Right atrium auricular region (tissue), 2 donors: ENCODE results near the gene RHBDF1. TPM values are rescaled to one million over a fixed set of nuclear protein-coding genes. Genes with fewer than 3 reads are reported as not detected.

Experiments used
- DNase-seq: peaks from one replicate; pipeline ENCODE4 v3.0.0-alpha.2; 2019; ENCODE audit warnings: low spot score
- H3K27ac ChIP-seq, 2 donors: fragments of 200-600 bp; sonication (generic); 1 replicate in 1 of 2; 2 replicates in 1 of 2; pipeline ENCODE4 v1.5.1; 2016 to 2019
- H3K27me3 ChIP-seq, 2 donors: fragments of 200-600 bp; sonication (generic); one replicate each; pipeline versions ENCODE4 v1.5.1 to v1.6.0; 2017 to 2019
- H3K36me3 ChIP-seq: fragments of 200-600 bp; sonication (generic); one replicate; pipeline ENCODE4 v1.5.1; 2016
- H3K4me1 ChIP-seq, 2 donors: fragments of 200-600 bp; sonication (generic); one replicate each; pipeline versions ENCODE4 v1.5.1 to v1.6.0; 2017 to 2019
- H3K4me3 ChIP-seq, 2 donors: fragments of 200-600 bp; sonication (generic); 1 replicate in 1 of 2; 2 replicates in 1 of 2; pipeline ENCODE4 v1.5.1; 2017 to 2019; ENCODE audit warnings: mild to moderate bottlenecking in 1 of 2, moderate library complexity in 1 of 2
- H3K9me3 ChIP-seq, 2 donors: fragments of 200-600 bp; sonication (generic); one replicate each; pipeline ENCODE4 v1.5.1; 2019
- total RNA-seq, 2 donors: library from RNA; depleted of rRNA; stranded (reverse); fragments of >200 nt; gene quantifications; one replicate each; pipeline ENCODE4 v1.1.0, GENCODE V29; 2016
- TF ChIP-seq, protein P1 (sequence below), 2 donors: fragments of 200-600 bp; sonication (generic); IDR thresholded peaks; one replicate each; pipeline ENCODE4 v1.5.1; 2019; ENCODE audit warnings: antibody characterized with exemption in 2 of 2

RHBDF1 gene
- total RNA-seq, 2 donors from 2014 or later, result 12.0 to 25.4 TPM

DNA sequence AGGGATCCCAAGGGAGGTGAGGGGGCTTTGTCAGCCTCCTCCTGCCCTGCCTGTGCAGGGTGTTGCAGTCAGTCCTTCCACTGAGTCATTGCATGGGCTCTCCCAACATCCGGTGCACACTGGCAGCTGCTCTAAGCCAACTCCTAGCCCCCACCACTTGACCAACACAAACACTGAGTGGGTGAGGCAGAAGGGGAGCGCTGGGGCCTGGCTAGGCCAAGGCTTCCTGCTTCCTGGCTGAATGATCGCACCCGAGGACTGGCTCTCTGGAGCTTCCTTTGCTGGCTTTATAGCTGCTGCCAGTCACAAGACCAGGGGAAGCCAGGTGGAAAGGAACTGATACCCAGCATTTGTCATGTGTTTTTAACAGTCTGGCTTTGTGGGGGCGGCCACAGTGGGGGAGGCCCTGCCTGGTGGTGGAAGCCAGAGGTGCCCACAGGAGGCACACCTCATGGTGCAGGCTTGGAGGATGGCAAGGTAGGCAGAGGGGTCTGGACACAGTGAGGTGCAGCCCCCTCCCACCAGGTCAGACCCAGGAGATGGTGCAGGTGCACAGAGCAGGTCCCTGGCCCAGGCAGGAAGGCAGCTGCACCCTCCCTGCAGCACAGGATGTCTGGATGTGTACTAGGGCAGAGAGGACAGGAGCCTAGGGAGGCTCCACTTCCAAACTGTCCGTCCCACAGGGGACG, 12.4 kb upstream of the RHBDF1 start:
- TF ChIP-seq, protein P1, sequence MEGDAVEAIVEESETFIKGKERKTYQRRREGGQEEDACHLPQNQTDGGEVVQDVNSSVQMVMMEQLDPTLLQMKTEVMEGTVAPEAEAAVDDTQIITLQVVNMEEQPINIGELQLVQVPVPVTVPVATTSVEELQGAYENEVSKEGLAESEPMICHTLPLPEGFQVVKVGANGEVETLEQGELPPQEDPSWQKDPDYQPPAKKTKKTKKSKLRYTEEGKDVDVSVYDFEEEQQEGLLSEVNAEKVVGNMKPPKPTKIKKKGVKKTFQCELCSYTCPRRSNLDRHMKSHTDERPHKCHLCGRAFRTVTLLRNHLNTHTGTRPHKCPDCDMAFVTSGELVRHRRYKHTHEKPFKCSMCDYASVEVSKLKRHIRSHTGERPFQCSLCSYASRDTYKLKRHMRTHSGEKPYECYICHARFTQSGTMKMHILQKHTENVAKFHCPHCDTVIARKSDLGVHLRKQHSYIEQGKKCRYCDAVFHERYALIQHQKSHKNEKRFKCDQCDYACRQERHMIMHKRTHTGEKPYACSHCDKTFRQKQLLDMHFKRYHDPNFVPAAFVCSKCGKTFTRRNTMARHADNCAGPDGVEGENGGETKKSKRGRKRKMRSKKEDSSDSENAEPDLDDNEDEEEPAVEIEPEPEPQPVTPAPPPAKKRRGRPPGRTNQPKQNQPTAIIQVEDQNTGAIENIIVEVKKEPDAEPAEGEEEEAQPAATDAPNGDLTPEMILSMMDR (IDR thresholded peaks at IDR 0.05), result no peak
- no peaks in the 10 kb centered on the region for H3K9me3 ChIP-seq
- H3K36me3 ChIP-seq, result peaks cover 51% of the 10 kb centered on the region
- peak; percentile 90 for DNase-seq
- H3K4me1 ChIP-seq, result peaks cover 0 to 38% of the 10 kb centered on the region in 2 donors
- H3K4me3 ChIP-seq, result no peak overlapping the region
- H3K27ac ChIP-seq, result peak overlapping the region; percentile 56 to 76
- H3K27me3 ChIP-seq, result no peaks in the 10 kb centered on the region

DNA sequence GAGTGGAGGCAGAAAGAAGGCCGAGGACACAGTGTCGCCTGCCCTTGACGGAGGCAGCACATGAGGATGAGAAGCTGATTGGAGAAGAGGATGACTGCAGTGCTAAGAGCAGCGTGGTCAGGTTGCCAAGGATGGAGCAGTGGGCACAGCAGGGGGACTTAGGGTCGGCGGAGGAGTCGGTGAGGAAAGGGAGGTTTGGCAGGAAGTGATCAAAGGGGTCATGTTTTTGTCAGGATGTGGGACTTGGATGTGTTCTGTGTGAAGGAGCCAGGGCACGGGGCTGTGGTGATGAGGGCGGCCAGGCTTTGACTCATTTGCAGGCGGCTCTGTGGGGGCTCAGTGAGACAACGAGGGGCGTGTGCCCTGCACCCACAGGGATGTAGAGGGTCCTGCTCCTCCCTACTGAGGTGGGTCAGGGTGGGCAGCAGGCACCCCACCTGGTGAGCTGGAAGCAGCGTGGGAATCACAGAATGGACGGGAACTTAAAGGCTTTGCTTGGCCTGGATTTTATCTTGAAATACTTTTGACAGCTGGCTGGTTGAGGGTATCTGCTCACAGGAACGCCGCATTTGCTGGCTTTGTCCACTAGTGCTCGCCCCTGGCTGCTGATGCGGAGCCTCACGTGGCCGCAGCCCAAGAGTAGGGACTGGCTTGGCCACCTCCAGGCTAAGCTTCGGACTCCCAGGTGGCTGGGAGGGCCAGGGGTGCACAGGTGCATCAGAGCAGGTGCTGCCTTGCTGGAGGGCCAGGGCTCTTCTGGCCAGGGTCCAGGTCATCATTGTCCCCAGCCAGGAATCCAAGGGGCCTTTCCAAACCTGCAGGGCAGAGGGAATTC, 11.6 kb upstream of the RHBDF1 start:
- peaks cover 0 to 47% of the 10 kb centered on the region in 2 donors for H3K4me1 ChIP-seq
- no peak for DNase-seq

DNA sequence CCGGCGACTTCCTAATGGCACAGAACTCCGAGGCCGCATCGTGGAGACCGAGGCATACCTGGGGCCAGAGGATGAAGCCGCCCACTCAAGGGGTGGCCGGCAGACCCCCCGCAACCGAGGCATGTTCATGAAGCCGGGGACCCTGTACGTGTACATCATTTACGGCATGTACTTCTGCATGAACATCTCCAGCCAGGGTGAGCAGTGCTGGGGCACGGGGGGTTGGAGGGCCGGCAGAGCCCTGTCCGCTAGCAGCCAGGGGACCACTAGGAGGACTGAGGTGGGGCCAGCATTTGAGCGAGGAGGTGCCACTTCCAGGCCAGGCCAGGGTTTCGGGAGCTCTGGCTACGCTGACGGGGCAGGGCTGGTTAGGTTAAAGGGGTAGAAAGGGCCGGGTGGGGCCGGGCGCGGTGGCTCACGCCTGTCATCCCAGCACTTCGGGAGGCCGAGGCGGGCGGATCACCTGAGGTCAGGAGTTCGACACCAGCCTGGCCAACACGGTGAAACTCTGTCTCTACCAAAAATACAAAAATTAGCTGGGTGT, 10.7 kb upstream of the RHBDF1 start:
- no peaks in the 10 kb centered on the region for H3K27me3 ChIP-seq
- H3K4me3 ChIP-seq, result no peak overlapping the region
- H3K36me3 ChIP-seq, result peaks cover 39% of the 10 kb centered on the region
- no peaks in the 10 kb centered on the region for H3K9me3 ChIP-seq
- peak overlapping the region in 1 of 2 donors; percentile 76 for H3K27ac ChIP-seq
- DNase-seq, result no peak
- TF ChIP-seq, protein P1 (IDR thresholded peaks at IDR 0.05), result no peak
- H3K4me1 ChIP-seq, result peaks cover 0 to 53% of the 10 kb centered on the region in 2 donors

More for the DNA sequence above, 11.6 kb upstream of the RHBDF1 start:
- H3K9me3 ChIP-seq, result no peaks in the 10 kb centered on the region
- H3K36me3 ChIP-seq, result peaks cover 48% of the 10 kb centered on the region
- H3K27ac ChIP-seq, result peak overlapping the region; percentile 56 to 76
- no peak overlapping the region for H3K4me3 ChIP-seq
- TF ChIP-seq, protein P1 (IDR thresholded peaks at IDR 0.05), result no peak
- no peaks in the 10 kb centered on the region for H3K27me3 ChIP-seq

- H3K4me3 ChIP-seq, result peak overlapping the region; percentile 80 to 84
- H3K36me3 ChIP-seq, result peaks cover 10% of the 10 kb centered on the region
- H3K27ac ChIP-seq, result peak overlapping the region; percentile 90 to 96
- TF ChIP-seq, protein P1 (IDR thresholded peaks at IDR 0.05), result no peak
- H3K4me1 ChIP-seq, result peaks cover 0 to 71% of the 10 kb centered on the region in 2 donors
- no peaks in the 10 kb centered on the region for H3K27me3 ChIP-seq
- no peaks in the 10 kb centered on the region for H3K9me3 ChIP-seq
- DNase-seq, result no peak
Measured at GRCh38 chr16:79151-80054, 7.0 kb upstream of the RHBDF1 start.

- no peak for DNase-seq
- Histone ChIP-seq H3K27me3 (no peaks in the 10 kb centered on the region), H3K4me3 (peak overlapping the region; percentile 80 to 84), H3K36me3 (peaks cover 10% of the 10 kb centered on the region), H3K27ac (peak overlapping the region; percentile 90 to 96), H3K9me3 (no peaks in the 10 kb centered on the region), H3K4me1 (peaks cover 0 to 71% of the 10 kb centered on the region in 2 donors)
- TF ChIP-seq, protein P1 (IDR thresholded peaks at IDR 0.05), result no peak
Measured at GRCh38 chr16:78444-79150, 6.2 kb upstream of the RHBDF1 start.
